Frontal cortex (tissue), 4 donors: ENCODE measurements around the gene CCT5. TPM values are rescaled to one million over a fixed set of nuclear protein-coding genes. Genes with fewer than 3 reads are reported as not detected.
"Not testable (repeated sequence)": the region's sequence is repeated elsewhere in the genome, so short reads cannot be mapped to it uniquely, and the experiment has no call there.

Experiments
- DNase-seq, 2 donors: peaks; one replicate each; pipeline ENCODE4 v3.0.0; 2012; ENCODE audit warnings: low spot score in 2 of 2
- FAIRE-seq: peaks from 2 replicates; lab custom pipeline; 2012; peaks lifted over from hg19 to GRCh38; lab: Jason Lieb, UNC
- total RNA-seq: library from RNA; depleted of rRNA; stranded (reverse); fragments of >200 nt; gene quantifications from one replicate; pipeline ENCODE4 v1.2.3, GENCODE V29; 2014
- donor health status: control.
- donor health status: control.
- donor health status: control.

The CCT5 gene
- total RNA-seq, 1 donor from 2014 or later, result 284 TPM

DNA sequence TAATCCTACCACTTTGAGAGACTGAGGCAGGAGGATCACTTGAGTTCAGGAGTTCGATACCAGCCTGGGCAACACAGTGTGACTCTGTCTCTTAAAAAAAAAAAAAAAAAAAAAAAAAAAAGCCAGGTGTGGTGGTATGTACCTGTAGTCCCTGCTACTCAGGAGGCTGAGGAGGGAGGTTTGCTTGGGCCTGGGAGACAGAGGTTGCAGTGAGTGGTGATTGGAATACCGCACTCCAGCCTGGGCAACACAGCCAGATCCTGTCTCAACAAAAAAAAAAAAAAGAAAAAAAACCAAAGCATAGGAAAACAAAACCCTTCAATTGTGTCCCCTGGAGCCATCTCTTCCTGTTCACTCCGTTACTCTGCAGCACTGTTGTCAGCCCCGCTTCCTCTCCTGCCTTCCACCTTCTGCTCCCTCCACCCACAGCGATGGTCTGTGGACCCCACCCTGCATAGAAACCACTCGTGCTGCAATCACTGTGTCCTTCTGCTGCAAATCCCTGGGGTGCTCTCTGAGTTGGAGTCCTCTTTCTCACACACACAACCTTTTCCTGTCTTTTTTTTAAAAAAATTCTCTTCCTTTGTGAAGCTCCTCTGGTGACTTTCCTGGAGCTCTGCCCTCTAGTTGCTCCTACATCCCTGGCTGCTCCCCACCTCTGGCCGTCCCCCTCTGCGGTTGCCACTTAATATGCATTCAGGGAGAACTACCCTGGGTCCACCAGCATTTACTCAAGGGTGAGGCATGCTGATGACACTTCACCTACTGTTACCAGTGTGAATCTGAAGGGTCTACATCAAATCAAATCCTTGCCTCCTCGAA is 22.2 kb downstream of the CCT5 start:
- no peak for DNase-seq
- no peak for FAIRE-seq

DNA sequence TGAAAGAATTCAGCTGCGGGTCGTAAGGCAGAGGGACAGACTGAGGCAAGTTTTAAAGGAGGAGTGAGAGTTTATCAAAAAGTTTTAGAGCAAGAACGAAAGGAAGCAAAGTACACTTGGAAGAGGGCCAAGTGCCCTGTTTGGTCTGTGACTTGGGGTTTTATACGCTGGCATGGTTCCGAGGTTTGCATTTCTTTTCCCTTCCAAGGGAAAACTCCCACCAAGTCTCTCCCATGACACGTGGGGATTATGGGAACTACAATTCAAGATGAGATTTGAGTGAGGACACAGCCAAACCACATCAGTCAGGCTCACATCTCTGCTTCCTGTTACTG is 22.8 kb downstream of the CCT5 start:
- DNase-seq, FAIRE-seq: not testable (repeated sequence)

DNA sequence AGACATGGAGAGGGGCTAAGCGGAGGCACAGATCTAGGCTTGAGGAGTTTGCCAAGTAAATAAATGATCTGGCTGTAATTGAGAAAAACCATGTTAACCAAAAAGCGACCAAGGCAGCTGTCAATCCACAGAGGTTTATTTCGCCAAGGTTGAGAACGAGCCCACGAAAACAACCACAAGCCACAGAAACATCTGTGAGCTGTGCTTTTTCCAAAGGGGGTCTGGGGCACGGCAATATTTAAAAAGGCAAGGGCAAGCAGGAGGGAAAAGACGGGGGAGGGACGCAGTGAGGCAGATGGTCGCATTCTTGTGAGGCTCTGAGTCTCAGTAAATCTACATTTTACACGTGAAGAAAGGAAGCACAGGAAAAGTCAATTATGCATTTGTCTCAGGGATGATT is 25.4 kb downstream of the CCT5 start:
- FAIRE-seq (no peak), DNase-seq (no peak)

DNA sequence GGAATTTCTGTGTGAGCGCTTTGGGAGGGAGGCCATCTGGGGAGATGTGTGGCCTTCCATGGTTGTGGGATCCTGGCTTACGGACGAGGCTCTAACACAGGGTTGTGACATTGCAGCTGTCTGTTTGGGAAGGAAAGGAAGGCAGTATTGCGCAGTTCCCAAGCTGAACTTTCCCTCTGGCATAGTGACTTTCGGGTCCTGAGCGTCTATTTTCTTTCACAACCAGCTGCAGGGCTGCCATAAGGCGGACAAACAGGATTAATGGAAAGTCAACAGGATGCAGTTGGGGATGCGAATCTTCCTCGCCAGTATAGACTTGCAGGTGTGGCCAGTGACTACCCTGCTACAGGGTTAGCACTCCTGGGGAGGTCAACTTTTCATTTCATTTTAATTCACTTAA is 25.9 kb downstream of the CCT5 start:
- FAIRE-seq (no peak), DNase-seq (no peak)

DNA sequence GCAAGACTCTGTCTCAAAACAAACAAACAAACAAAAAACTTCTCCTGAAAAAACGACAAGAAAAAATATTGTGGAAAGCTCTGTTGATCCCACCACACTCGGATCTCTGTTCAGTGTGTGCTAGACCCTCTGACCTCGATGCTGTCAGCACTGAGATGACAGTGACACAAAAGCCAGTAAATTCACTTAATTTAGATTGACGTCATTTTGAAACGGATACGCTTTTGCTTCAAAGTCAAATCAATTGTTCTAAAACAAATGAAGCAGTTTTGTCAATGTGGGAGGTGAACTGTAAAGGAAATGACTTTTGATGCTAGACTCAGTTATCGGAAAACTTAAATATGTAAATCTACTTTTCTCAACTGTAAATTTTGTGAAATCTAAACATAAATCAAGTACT is 26.6 kb downstream of the CCT5 start:
- no peak for FAIRE-seq

DNA sequence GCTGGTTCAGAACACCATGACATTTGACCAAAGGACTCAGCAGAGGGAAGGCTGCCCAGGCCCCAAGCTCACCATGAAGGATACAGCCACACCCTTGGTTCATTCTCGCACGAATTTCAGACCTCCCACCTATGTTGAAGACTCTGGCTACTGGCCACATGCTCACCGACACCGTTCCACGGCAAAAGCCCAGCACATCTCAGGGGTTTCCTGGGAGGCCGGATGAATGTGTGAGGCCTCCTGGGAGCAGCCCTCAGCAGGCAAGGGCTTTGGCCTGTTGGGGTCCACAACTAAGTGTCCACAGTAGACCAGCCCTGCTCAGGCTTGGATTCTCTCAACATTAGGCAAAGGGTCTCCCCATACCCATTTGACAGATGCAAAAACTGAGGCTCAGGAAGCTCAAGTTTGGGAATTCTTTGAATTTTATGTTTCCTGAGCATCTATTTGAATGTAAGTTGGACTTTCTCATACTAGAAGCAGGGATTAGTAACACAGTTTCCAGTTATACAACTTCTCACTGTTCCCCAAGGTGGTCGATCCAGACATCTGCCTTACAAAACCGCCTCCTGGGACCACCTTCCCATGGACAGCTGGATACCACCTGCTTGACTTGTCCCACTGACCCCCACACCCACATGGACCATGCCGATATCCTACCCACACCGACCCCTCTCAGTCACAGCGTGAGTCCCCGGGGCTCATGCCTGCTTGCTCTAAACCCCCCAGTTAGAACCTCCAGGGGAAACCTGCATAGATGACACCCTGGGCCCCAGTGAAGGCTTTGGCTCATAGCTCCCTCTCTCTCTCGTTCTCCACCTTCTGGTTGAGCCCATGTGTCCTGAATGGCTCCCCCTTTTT is 27.9 kb downstream of the CCT5 start:
- FAIRE-seq (no peak), DNase-seq (no peak)

More for the DNA sequence above, 26.6 kb downstream of the CCT5 start:
- DNase-seq, result no peak

DNA sequence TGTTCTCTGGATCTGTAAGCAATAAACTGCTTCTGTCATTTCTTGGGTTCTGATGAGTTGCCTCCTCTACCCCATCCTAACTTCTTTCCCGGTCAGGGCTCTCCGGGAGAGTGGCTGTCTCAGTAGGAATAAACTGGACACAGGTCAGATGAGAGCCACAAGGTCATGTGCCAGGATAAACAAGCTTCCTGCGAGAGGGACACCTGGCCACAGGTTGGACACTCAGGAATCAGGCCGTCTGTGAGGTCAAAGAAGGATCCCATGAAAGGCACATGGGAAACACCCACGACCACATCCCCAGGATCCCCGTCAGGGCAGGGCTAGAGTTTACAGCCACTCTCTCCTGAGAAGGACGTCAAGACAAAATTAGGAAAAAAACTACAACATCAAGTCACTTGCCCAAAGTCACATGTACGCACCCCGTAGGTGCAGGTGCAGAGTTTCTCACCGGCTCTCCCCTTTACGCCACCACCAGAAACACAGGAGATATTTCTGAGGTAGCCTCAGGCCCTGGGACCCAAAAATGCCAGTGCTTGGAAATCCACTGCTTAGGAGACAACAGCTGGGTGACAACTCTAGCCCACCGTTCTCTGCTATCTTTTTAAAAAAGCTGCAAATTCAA is 28.7 kb downstream of the CCT5 start:
- FAIRE-seq (no peak), DNase-seq (no peak)

DNA sequence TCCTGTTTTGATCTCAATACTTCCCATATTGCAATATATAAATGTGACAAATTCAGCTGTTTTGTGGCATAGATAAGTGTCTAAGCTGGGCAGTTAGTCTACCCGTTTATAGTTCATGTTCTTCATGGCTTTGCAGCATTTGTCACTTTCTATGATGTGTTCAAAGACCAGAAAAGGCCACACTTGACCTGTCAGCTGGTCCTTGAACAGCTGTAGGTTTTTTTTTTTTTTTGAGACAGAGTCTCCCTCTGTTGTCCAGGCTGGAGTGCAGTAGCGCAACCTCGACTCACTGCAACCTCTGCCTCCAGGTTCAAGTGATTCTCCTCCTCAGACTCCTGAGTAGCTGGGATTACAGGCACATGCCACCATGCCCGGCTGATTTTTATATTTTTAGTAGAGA is 29.2 kb downstream of the CCT5 start:
- no peak for FAIRE-seq
- no peak for DNase-seq

DNA sequence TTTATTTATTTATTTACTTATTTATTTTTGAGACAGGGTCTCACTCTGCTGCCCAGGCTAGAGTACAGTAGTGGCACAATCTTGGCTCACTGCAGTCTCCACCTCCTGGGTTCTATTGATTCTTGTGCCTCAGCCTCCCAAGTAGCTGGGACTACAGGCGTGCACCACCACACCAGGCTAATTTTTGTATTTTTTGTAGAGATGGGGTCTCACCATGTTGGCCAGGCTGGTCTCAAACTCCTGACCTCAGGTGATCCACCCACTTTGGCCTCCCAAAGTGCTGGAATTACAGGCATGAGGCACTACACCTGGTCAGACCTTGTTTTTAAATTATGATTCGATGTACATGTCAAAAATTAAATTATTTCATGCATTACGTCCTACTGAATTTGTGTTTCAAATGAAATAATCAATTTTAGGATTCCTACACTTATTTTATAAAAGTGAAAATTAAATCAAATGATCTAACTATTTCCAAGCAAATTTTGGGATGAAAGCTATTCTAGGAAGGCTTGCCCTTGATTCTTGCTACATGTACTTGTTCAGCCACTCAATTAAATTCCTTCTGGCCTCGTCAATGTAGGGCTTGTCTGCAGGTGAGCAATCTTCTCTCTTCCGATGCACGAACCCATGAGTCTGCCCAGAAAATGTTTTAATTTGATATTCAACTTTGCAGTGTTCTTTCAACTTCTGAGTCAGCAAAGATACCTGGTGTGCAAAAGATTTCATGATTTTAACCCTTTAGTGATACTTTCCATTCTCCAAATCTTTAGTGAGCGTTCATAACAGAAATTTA is 30.0 kb downstream of the CCT5 start:
- DNase-seq (no peak), FAIRE-seq (no peak)

DNA sequence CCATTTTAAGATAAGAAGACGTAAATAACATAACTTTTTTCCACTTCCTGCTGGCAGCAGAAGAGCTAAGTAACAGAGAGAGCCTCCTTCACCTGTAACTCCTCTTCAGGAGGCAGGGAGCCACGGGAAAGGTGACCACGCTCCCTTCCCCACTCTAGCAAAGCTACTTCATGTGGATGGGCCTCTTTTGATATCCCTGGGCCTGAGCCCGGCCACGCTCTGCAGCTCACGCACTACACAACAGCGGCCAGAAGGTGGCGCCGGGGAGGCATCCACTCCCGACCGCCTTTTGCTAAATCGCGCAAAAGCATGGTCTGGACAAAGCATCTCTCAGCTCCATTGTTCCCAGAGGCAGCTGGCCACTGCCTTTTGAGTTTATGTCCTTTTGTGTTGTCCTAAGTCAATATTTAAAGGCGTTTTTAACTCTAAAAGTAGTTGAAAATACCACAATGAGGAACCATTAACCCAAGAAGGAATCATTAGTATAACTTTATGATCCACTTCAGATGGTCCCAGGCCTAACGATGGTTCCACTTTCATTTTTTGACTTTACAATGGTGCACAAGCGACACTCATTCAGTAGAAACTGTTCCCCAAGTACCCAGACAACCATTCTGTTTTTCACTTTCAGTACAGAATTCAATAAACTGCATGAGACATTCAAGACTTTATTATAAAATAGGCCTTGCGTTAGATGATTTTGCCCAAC is 34.0 kb downstream of the CCT5 start:
- FAIRE-seq (no peak), DNase-seq (peak; percentile 59 to 79)

DNA sequence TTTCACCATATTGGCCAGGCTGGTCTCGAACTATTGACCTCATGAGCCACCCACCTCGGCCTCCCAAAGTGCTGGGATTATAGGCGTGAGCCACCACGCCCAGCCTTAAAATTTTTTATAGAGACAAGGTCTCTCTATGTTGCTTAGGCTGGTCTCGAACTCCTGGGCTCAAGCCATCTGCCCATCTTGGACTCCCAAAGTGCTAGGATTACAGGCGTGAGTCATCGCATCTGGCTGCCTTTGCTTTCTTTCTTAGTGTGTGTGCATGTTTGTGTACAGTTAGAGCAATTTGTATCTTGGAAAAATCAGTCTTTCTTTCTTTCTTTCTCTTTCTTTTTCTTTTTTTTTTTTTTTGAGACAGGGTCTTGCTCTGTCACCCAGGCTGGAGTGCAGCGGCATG is 35.3 kb downstream of the CCT5 start:
- FAIRE-seq, DNase-seq: not testable (repeated sequence)

DNA sequence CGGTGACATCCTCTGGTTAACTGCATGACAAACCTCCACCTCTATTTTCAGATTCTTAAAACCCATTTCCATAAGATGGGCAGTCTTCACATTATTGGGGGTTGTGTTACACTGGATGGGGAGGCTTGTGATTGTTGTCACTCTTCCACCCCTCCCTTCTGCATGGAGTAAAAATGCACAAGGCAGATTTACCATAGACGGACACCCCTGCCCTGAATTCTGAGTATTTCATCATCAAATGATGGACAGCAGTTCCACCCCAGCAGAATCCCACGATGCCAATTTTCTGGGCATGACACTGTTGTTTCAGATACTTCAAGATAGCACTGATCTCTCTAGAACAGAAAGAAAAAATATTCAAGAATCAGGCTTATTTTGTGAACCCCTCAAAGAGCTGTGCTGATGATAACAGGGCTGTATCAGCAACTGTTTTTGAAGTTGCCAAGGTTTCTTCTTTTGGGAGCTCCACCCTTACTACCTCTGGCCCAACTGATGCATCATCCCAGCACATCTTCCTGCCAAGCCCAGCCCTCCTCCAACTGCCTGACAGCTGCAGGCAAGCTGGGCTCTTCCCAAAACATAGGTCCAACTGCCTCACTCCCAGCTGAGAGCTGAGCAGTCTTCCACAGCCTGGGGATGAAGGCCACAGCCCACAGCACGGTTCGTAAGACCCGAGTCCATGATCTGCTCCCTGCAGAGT is 36.2 kb downstream of the CCT5 start:
- no peak for DNase-seq
- no peak for FAIRE-seq

DNA sequence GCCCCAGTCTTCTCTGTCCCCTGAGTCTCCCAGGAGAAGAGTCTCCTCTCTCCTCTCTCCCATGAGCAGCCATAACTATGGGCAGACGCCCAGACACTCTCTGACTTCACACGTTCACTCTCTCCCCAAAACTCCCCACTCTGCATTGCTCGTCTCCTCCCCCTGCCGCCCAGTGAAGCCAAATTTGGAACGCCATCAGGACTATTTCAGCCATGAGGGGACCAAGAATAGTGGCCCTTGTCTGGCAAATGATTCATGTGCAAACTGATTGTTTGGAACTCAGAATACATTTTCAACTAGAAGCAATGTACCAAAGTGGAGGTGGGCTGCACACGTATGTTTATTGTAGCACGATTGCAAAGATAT is 36.8 kb downstream of the CCT5 start:
- DNase-seq, result no peak
- no peak for FAIRE-seq

DNA sequence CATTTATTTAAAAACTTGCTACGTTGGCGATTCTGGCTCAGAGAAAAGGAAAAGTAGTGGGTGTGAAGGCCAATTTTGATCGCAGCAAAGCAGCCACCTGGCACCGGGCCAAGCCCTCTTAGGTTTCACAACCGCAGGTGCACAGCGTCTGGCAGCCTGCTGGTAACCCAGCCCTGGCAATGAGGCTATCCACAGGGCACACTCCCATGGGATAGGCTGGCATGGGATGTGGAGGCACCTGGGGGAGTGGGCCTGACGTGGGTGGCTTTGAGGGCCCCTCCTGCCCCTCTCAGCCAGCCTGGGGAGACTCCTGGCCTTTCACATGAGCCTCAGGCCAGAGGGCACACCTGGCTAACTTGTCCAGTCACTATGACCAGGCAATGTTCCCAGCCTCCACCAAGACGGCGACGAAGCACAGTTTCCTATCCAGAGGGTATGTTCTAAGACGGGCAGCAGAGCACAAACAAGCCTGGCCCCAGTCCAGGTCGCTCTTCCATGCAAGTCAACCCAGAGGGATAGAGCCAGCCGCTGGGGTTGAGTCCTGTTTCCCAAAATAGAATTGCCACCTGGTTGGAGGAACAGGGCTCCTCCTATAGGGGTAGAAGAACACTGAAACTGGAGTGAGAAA is 38.6 kb downstream of the CCT5 start:
- FAIRE-seq, result no peak
- no peak for DNase-seq

DNA sequence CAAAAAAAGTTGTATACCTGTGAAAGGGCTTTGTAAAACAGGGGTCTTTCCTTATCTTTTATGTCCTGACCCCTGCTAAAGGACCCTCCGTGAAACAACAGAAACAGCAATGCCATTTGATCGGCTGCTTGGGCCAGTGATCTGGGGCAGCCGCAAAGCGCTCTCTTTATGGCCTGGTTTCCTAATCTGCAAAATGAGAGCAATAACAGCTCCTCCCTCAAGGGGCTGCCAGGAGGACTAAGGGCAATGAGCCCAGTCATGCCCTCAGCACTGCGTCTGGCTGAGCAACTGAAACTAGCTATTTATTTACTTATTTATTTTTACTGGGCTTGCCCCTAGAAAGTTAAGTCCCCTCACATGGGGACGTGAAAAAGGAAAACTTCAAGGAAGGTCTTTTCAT is 39.3 kb downstream of the CCT5 start:
- FAIRE-seq (no peak), DNase-seq (no peak)

DNA sequence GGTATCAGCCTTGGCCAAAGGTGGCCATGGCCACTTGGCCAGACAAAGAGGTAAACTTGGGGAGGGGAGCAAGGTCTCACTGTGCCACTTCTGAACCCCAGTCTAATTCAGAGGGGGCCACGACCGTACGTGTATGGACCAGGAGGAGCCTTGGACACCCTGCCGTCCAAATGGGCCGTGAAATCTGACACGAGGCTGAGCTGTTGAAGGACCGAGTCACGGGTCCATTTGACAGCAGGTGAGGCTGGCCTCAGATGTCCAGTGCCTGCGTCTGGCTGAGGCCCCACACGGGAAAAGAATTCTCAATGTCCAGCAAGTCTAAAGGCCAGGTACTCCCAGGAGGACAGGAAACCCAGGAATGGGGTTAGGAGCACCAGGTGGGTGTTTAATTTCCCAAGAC is 39.9 kb downstream of the CCT5 start:
- FAIRE-seq (no peak), DNase-seq (no peak)

DNA sequence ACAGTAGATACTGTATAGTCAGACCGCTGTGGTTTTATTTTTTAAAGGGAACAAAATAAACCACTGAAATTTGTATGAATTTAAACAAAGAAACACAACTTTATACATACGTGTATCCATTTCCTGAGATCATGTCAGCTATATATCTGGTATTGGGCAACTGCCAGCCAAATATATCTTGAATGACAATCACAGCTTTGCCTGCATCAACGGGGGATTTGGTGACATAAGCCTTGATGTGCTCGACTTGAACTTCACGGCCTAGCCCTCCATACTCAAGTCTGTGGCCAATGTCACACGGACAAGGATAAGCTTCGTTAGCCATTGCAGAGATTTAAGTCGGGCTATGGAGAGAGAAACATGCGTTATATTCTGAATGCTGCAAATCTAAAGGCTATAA is 40.4 kb downstream of the CCT5 start:
- DNase-seq (no peak), FAIRE-seq (no peak)

DNA sequence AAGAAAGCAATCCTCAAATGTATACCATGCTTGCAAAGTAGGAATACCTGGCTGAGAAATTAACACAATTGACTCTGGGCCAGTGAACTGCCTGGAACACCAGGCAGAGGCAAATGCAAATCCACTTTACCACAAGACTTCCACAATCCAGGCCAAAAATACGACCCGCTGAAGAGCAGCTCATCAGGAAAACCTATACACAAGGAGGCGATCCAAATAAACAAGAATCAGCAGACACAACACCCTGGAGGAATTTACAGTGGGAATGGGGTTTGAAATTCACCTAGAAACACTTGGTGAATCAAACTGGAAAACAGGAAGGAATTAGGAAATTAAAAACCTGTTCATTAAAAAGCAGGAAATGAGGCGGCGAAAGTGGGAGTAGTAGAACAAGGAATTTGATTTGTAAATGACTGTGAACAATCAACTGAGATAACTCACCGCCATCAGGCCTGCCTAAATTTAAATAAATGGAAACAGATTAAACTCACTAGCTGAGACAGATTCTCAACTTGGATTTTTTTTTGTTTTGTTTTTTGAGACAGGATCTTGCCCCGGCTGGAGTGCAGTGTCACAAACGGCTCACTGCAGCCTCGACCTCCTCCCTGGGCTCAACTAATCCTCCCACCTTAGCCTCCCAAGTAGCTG is 41.7 kb downstream of the CCT5 start:
- FAIRE-seq, result no peak

More for the DNA sequence above, 41.7 kb downstream of the CCT5 start:
- no peak for DNase-seq
